ENCODE data around the gene NOL9.

GRCh38 chr1:6591644-6592043 is 37.3 kb upstream of the NOL9 start:
- TF ChIP-seq CTCF (conservative IDR thresholded peaks at IDR 0.05 in 1 of 2, IDR thresholded peaks at IDR 0.05 in 1 of 2; ENCODE audit: extremely low read depth in 1 of 2, insufficient read depth in 1 of 2, low read depth in 1 of 2, low read length in 2 of 2) (no peak), EZH2 (IDR thresholded peaks at IDR 0.05; ENCODE audit: borderline replicate concordance, low read length) (no peak)

Measured in mammary epithelial cell (primary cell).